Measurements from ENCODE around the gene TMEM259. TPM values are rescaled to one million over a fixed set of nuclear protein-coding genes. Genes with fewer than 3 reads are reported as not detected.

Gene TMEM259
- total and polyA plus RNA-seq, 2 of the 13 experiments (the other 11 are each of a cell fraction or from before 2014, with no cell fraction given): 64.7 to 164 TPM

DNA sequence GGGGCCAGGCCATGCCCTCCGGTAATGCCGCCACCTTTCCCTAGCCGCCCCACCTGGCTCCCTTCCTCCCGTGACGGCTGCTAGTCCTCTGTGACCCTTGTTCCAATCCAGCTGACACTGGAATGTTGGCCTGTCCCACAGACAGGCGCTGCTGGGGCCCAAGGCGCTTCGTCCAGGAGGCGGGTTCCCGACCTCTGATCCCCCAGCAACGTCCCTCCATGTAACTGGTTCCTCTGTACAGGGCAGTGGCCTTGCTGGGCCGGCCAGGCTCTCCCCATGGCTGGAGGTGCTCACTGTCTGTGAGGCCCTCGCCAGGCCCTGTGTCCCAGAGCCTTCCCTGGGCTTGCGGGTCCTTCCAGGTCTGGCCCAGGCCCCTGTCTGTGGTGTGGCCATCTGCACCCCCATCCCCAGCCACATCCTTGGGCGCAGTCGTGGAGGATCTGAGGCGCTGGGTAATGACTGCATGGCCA is 27.5 kb downstream of the TMEM259 start (continued):
- TF ChIP-seq, protein P1, sequence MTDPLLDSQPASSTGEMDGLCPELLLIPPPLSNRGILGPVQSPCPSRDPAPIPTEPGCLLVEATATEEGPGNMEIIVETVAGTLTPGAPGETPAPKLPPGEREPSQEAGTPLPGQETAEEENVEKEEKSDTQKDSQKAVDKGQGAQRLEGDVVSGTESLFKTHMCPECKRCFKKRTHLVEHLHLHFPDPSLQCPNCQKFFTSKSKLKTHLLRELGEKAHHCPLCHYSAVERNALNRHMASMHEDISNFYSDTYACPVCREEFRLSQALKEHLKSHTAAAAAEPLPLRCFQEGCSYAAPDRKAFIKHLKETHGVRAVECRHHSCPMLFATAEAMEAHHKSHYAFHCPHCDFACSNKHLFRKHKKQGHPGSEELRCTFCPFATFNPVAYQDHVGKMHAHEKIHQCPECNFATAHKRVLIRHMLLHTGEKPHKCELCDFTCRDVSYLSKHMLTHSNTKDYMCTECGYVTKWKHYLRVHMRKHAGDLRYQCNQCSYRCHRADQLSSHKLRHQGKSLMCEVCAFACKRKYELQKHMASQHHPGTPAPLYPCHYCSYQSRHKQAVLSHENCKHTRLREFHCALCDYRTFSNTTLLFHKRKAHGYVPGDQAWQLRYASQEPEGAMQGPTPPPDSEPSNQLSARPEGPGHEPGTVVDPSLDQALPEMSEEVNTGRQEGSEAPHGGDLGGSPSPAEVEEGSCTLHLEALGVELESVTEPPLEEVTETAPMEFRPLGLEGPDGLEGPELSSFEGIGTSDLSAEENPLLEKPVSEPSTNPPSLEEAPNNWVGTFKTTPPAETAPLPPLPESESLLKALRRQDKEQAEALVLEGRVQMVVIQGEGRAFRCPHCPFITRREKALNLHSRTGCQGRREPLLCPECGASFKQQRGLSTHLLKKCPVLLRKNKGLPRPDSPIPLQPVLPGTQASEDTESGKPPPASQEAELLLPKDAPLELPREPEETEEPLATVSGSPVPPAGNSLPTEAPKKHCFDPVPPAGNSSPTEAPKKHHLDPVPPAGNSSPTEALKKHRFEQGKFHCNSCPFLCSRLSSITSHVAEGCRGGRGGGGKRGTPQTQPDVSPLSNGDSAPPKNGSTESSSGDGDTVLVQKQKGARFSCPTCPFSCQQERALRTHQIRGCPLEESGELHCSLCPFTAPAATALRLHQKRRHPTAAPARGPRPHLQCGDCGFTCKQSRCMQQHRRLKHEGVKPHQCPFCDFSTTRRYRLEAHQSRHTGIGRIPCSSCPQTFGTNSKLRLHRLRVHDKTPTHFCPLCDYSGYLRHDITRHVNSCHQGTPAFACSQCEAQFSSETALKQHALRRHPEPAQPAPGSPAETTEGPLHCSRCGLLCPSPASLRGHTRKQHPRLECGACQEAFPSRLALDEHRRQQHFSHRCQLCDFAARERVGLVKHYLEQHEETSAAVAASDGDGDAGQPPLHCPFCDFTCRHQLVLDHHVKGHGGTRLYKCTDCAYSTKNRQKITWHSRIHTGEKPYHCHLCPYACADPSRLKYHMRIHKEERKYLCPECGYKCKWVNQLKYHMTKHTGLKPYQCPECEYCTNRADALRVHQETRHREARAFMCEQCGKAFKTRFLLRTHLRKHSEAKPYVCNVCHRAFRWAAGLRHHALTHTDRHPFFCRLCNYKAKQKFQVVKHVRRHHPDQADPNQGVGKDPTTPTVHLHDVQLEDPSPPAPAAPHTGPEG (CRISPR knock-in tag; IDR thresholded peaks at IDR 0.05): no peak
- no peak for TF ChIP-seq BCLAF1 (IDR thresholded peaks at IDR 0.05)
- TF ChIP-seq ZNF703 (CRISPR knock-in tag; IDR thresholded peaks at IDR 0.05; ENCODE audit: borderline replicate concordance): no peak
- peak; percentile 69; the same call in 1 of the 2 replicates for TF ChIP-seq ZMYM3 (CRISPR knock-in tag; IDR thresholded peaks at IDR 0.05)
- no peak for TF ChIP-seq MZF1 (CRISPR knock-in tag; IDR thresholded peaks at IDR 0.05; ENCODE audit: borderline replicate concordance)
- TF ChIP-seq ZNF382 (CRISPR knock-in tag; IDR thresholded peaks at IDR 0.05; ENCODE audit: borderline replicate concordance): no peak
- TF ChIP-seq CSRNP1 (CRISPR knock-in tag; IDR thresholded peaks at IDR 0.05): no peak; the same call in 1 of the 2 replicates
- no peak for TF ChIP-seq HINFP (CRISPR knock-in tag; IDR thresholded peaks at IDR 0.05; ENCODE audit: low read depth)
- no peak for TF ChIP-seq ZFP36L2 (CRISPR knock-in tag; IDR thresholded peaks at IDR 0.05)
- TF ChIP-seq, protein P2, sequence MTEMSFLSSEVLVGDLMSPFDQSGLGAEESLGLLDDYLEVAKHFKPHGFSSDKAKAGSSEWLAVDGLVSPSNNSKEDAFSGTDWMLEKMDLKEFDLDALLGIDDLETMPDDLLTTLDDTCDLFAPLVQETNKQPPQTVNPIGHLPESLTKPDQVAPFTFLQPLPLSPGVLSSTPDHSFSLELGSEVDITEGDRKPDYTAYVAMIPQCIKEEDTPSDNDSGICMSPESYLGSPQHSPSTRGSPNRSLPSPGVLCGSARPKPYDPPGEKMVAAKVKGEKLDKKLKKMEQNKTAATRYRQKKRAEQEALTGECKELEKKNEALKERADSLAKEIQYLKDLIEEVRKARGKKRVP (CRISPR knock-in tag; IDR thresholded peaks at IDR 0.05): no peak
- TF ChIP-seq, protein P3, sequence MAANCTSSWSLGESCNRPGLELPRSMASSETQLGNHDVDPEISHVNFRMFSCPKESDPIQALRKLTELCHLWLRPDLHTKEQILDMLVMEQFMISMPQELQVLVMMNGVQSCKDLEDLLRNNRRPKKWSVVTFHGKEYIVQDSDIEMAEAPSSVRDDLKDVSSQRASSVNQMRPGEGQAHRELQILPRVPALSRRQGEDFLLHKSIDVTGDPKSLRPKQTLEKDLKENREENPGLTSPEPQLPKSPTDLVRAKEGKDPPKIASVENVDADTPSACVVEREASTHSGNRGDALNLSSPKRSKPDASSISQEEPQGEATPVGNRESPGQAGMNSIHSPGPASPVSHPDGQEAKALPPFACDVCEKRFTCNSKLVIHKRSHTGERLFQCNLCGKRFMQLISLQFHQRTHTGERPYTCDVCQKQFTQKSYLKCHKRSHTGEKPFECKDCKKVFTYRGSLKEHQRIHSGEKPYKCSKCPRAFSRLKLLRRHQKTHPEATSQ (CRISPR knock-in tag; IDR thresholded peaks at IDR 0.05; ENCODE audit: borderline replicate concordance): no peak
- TF ChIP-seq ZNF652 (CRISPR knock-in tag; IDR thresholded peaks at IDR 0.05; ENCODE audit: borderline replicate concordance, low read depth): no peak
- TF ChIP-seq STAG1 (CRISPR knock-in tag; IDR thresholded peaks at IDR 0.05): no peak
- peak; percentile 48; the same call in 1 of the 2 replicates for TF ChIP-seq CREM (IDR thresholded peaks at IDR 0.05)
- no peak for TF ChIP-seq CREM (CRISPR knock-in tag; IDR thresholded peaks at IDR 0.05)

Data from HepG2 (cell line).